OCI-LY1 (cell line): ENCODE results near the gene BPIFB2.
A peak's percentile ranks its signal among the peaks of the same experiment; 100 is the strongest.

Source experiments
- H2AFZ ChIP-seq: fragments of 200-600 bp; sonication (generic), shearing (Covaris generic); 2 replicates; pipeline ENCODE4 v1.6.0; 2014; ENCODE audit warnings: antibody characterized with exemption, mild to moderate bottlenecking, low read length
- H3F3A ChIP-seq: fragments of 200-600 bp; sonication (generic), shearing (Covaris generic); 2 replicates; pipeline ENCODE4 v1.6.0; 2014; ENCODE audit warnings: mild to moderate bottlenecking, antibody characterized with exemption, low read length, moderate library complexity; ENCODE audit not compliant: insufficient read depth
- H3K27ac ChIP-seq: fragments of 200-600 bp; sonication (generic); 2 replicates; pipeline ENCODE4 v1.5.1; 2014; ENCODE audit warnings: low read length, mixed run types, mild to moderate bottlenecking, low read depth; ENCODE audit not compliant: poor library complexity, severe bottlenecking
- H3K27me3 ChIP-seq: fragments of 200-600 bp; sonication (generic); 2 replicates; pipeline ENCODE4 v1.6.0; 2014; ENCODE audit warnings: antibody characterized with exemption, mild to moderate bottlenecking, low read length, moderate library complexity; ENCODE audit not compliant: insufficient read depth
- H3K36me3 ChIP-seq: fragments of 200-600 bp; sonication (generic); 2 replicates; pipeline ENCODE4 v1.6.1; 2014; ENCODE audit warnings: mild to moderate bottlenecking, antibody characterized with exemption, low read length, moderate library complexity, mixed read lengths; ENCODE audit not compliant: insufficient read depth
- H3K4me1 ChIP-seq: fragments of 200-600 bp; sonication (generic); 2 replicates; pipeline ENCODE4 v1.5.1; 2014; ENCODE audit warnings: mild to moderate bottlenecking, low read length, moderate library complexity; ENCODE audit not compliant: insufficient read depth, severe bottlenecking
- H3K4me2 ChIP-seq: fragments of 200-600 bp; sonication (generic), shearing (Covaris generic); 2 replicates; pipeline ENCODE4 v1.6.1; 2014; ENCODE audit warnings: low read length
- H3K4me3 ChIP-seq: fragments of 200-600 bp; sonication (generic); 2 replicates; pipeline ENCODE4 v1.5.1; 2014; ENCODE audit warnings: low read length, low read depth, mild to moderate bottlenecking, mixed read lengths; ENCODE audit not compliant: poor library complexity, severe bottlenecking
- H3K79me2 ChIP-seq: fragments of 200-600 bp; shearing (Covaris generic); 2 replicates; pipeline ENCODE4 v1.6.1; 2016; ENCODE audit warnings: mixed run types, low read length, mixed read lengths; ENCODE audit not compliant: insufficient read depth
- H3K9ac ChIP-seq: fragments of 200-600 bp; sonication (generic), shearing (Covaris generic); 2 replicates; pipeline ENCODE4 v1.6.1; 2014; ENCODE audit warnings: mild to moderate bottlenecking, low read length, mixed read lengths
- H3K9me2 ChIP-seq: fragments of 200-600 bp; sonication (generic), shearing (Covaris generic); 2 replicates; pipeline ENCODE4 v1.6.1; 2014; ENCODE audit warnings: low read depth, mild to moderate bottlenecking, low read length, mixed read lengths
- H3K9me3 ChIP-seq: fragments of 200-600 bp; shearing (Covaris generic); 2 replicates; pipeline ENCODE4 v1.6.1; 2014; ENCODE audit warnings: low read length, mixed read lengths
- H4K20me1 ChIP-seq: fragments of 200-600 bp; sonication (generic), shearing (Covaris generic); 2 replicates; pipeline ENCODE4 v1.6.0; 2016; ENCODE audit warnings: mild to moderate bottlenecking, low read length; ENCODE audit not compliant: insufficient read depth
- EZH2 ChIP-seq: fragments of 200-600 bp; sonication (generic), shearing (Covaris generic); IDR thresholded peaks from 2 replicates; pipeline ENCODE4 v1.8.0; 2017; ENCODE audit warnings: borderline replicate concordance, mixed run types, mild to moderate bottlenecking, antibody characterized with exemption, low read length, moderate library complexity, mixed read lengths
- TF ChIP-seq, protein P1 (sequence below): fragments of 200-600 bp; sonication (generic), shearing (Covaris generic); IDR thresholded peaks from 2 replicates; pipeline ENCODE4 v1.5.1; 2017; ENCODE audit warnings: mild to moderate bottlenecking, antibody characterized with exemption, low read length, moderate library complexity, mixed read lengths

Gene BPIFB2

DNA sequence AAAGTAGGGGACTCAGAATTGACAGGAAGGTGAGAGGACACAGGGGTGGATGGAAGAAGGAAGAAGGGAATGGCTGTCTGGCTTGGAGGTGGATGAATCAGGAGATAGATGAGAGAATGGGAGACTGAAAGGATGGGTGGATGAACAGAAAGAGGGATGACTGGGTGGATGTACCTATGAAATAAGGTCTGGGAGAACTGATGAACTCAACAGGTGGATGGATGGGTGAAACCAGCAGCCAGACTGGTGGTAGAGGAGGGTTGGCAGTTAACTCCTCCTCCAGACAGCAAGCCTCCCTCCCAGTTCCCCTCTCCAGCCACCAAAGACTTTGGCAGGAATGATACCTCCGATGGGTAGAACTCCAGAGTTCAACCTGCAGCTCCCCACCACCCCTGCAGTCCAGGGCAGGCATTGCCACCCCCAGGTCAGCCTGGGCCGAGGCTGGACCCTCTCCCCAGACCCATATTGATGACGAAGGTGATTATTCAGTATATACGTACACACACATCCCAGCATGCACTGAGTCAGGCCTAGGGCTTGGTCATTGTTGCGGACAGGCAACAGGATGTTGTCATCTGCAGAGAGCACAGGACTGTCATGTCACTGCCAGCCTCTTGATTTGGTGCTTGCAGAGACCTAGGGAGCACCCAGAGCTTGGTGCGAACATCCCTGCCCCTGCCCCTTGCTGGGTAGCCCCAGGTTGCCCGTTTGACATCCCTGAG lies 5.3 kb upstream of the BPIFB2 start:
- Histone ChIP-seq H3K27ac (no peak overlapping the region), H3K36me3 (no peaks in the 10 kb centered on the region), H3K9me2 (no peaks in the 10 kb centered on the region), H3K9me3 (no peaks in the 10 kb centered on the region), H3K9ac (no peak overlapping the region), H3K27me3 (peaks cover 4% of the 10 kb centered on the region; the same call in 1 of the 2 replicates), H4K20me1 (no peaks in the 10 kb centered on the region), H2AFZ (no peak overlapping the region), H3F3A (no peaks in the 10 kb centered on the region), H3K4me3 (no peak overlapping the region), H3K4me1 (no peaks in the 10 kb centered on the region), H3K79me2 (no peaks in the 10 kb centered on the region), H3K4me2 (no peak overlapping the region)
- TF ChIP-seq, protein P1, sequence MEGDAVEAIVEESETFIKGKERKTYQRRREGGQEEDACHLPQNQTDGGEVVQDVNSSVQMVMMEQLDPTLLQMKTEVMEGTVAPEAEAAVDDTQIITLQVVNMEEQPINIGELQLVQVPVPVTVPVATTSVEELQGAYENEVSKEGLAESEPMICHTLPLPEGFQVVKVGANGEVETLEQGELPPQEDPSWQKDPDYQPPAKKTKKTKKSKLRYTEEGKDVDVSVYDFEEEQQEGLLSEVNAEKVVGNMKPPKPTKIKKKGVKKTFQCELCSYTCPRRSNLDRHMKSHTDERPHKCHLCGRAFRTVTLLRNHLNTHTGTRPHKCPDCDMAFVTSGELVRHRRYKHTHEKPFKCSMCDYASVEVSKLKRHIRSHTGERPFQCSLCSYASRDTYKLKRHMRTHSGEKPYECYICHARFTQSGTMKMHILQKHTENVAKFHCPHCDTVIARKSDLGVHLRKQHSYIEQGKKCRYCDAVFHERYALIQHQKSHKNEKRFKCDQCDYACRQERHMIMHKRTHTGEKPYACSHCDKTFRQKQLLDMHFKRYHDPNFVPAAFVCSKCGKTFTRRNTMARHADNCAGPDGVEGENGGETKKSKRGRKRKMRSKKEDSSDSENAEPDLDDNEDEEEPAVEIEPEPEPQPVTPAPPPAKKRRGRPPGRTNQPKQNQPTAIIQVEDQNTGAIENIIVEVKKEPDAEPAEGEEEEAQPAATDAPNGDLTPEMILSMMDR, result no peak
- TF ChIP-seq EZH2, result no peak

DNA sequence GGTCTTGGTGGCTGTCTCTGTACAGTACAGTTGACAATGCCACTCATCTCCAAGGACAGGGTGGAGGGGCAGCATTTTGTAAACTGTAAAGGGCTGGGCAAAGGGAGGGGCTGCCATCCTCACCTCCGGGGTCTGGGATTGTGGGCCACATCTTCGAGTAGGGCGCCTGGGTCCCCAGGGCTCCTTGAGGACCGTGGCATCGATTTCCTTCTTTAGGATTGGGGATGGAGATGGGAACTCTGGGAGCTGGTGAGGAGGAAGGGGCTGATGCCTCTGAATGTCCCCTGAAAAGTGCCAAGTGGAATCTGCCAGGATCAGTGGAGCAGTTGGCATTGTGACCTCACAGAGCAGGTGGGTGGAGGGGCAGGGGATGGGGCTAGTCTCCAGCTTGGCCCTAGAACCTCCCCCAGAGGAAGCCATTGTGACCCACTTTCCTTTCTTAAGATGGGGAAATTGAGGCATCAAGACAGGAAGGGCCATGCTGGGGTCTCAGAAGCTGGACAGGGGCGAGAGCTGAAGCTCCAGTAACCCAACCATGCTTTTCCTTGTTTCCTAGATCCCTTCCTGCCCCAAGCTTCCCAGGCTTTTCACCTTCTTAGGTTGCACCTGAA lies 3.3 kb upstream of the BPIFB2 start, which contains the start of gene SUN5:
Gene SUN5, minus strand, starts transcription at position 293 of the 611 bp plus-strand sequence. Its CDS starts 93 bp downstream, at position 200.
- Histone ChIP-seq H3K9me2 (no peaks in the 10 kb centered on the region), H3K4me2 (no peak within 1 kb of the TSS), H3K27me3 (peaks cover 4% of the 10 kb centered on the region; the same call in 1 of the 2 replicates), H2AFZ (no peak within 1 kb of the TSS), H3K79me2 (no peaks in the 10 kb centered on the region), H3F3A (no peaks in the 10 kb centered on the region), H3K9me3 (no peaks in the 10 kb centered on the region), H3K36me3 (no peaks in the 10 kb centered on the region), H3K27ac (no peak within 1 kb of the TSS), H4K20me1 (no peaks in the 10 kb centered on the region), H3K4me1 (no peaks in the 10 kb centered on the region), H3K4me3 (no peak within 1 kb of the TSS), H3K9ac (no peak within 1 kb of the TSS)
- no peak for TF ChIP-seq EZH2
- TF ChIP-seq, protein P1, result no peak

DNA sequence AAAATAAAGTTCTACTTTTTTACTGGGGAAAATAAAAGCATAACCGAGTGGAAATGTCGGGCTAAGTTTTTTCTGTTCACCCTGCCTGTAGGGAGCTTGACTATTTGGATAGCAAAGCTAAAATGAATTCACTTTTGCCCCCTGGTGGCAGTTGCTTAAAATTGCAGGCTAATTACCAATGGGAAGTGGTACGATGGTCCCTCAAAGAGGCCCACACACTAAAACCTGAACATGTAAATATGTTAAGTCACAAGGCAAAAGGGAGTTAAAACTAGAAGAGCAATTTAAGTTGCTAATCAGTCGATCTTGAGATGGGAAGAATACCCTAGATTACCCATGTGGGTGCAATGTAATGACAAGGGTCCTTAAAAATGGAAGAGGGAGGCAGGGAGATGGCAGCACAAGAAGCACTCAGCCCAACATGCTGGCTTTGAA lies 2.4 kb upstream of the BPIFB2 start:
- H3K27ac ChIP-seq, result no peak overlapping the region
- no peaks in the 10 kb centered on the region for H3K79me2 ChIP-seq
- H3K9me2 ChIP-seq, result no peaks in the 10 kb centered on the region

More for the DNA sequence above, 2.4 kb upstream of the BPIFB2 start:
- Histone ChIP-seq H3F3A (no peaks in the 10 kb centered on the region), H3K9me3 (no peaks in the 10 kb centered on the region), H3K4me1 (no peaks in the 10 kb centered on the region), H3K36me3 (no peaks in the 10 kb centered on the region), H2AFZ (no peak overlapping the region), H3K27me3 (no peaks in the 10 kb centered on the region), H4K20me1 (no peaks in the 10 kb centered on the region), H3K4me3 (no peak overlapping the region), H3K9ac (no peak overlapping the region), H3K4me2 (no peak overlapping the region)
- no peak for TF ChIP-seq EZH2
- TF ChIP-seq, protein P1, result peak; percentile 75
